Measurements from ENCODE around the gene LCN12.

GRCh38 chr9:136997830-136998234, 45.8 kb downstream of the LCN12 start:
- TF ChIP-seq POLR2A (IDR thresholded peaks at IDR 0.05; ENCODE audit: low read depth) (no peak), CTCF (IDR thresholded peaks at IDR 0.05) (no peak), POLR2AphosphoS5 (IDR thresholded peaks at IDR 0.05) (no peak)
